HG02840 (cell line): ENCODE measurements around the gene SOCS2.
A peak's percentile ranks its signal among the peaks of the same experiment; 100 is the strongest.
"Not testable (repeated sequence)": the region's sequence is repeated elsewhere in the genome, so short reads cannot be mapped to it uniquely, and the experiment has no call there.

ENCODE experiments used
- ATAC-seq: cut with Tn5 transposase; IDR thresholded peaks from one replicate; pipeline ENCODE4 v1.9.1; 2021; ENCODE audit warnings: mild to moderate bottlenecking, moderate library complexity, moderate number of reproducible peaks; ENCODE audit not compliant: unreplicated experiment, low FRiP score

Gene SOCS2

GRCh38 chr12:93592641-93593406 is 20.3 kb downstream of the SOCS2 start:
- ATAC-seq = no peak

DNA sequence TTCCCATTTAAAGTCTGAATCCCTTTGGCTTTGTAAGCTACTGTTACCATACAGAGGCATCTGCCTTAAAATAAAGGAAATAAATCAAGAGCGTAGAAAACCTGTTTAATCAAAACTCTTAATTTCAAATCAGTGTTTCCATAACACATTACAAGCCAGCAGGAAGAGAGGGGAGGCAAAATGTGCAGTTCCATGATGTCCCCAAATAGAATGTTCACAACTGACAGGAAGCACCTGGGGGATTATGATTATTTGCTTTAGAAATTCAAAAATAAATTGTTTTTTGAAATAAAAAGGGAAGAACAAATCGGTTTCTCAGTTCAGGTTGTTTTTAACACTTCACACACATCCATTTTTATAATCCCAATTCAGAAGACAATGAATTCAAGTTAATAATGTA is 21.4 kb downstream of the SOCS2 start:
- ATAC-seq = no peak

DNA sequence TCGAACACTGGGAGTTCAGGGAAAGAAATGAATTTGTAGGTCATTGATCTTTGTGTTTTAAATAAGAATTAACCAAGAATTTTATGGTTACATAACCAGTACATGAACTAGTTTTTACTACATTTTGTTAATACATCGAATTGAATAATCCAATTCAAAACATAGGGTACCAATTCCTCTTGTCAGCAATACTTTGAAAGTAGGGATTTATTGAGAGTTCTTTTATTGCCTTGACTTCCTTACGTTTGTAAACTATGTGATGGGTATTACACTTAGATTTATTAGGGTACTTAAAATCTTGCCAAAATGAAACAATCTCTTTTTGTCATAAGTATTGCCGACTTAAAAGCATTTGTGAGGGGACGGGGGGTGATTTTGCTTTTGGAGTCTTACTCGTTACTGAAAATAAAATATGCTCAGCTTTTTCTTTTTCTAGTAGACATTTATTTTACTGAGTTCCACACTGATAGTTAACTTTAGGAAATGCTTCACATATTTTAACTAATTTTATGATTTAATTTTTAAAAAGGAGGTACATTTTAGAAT is 22.4 kb downstream of the SOCS2 start:
- no peak for ATAC-seq

DNA sequence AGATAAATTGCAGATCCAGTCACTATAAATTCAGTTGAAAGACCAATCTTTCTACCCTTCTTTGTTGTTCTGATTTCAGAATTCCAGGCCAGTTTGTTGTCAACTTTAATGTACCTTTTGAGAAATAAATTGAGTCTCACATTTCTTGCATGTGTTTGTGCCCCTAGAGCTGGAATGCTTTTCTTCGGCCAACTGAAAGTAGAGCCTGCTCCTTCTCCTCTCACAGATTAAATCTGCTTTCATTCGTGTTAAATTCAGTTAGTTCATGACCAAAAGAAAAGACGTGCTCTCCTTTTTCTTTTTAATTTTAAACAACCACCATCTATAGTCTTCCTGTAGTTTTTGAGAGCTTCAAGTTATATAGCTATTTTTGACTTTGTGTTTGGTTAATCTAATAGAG is 22.9 kb downstream of the SOCS2 start:
- ATAC-seq = no peak

DNA sequence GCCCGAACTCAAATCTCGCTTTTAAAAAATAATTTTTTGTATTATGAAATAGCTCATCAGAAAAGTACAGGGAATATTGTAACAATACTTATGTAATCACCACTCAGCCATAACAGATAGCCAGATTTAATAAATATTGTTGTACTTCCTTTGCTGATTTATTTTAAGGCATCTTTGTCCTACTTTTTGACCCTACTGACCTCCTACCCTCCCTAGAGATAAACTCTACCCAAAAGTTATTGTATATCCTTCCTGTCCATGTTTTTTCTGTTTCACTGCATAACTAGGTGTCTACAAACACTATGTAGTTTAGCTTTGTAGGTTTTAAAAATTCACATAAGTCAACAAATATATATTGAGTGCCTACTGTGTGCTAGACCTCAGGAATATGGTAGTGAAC is 25.1 kb downstream of the SOCS2 start:
- no peak for ATAC-seq

DNA sequence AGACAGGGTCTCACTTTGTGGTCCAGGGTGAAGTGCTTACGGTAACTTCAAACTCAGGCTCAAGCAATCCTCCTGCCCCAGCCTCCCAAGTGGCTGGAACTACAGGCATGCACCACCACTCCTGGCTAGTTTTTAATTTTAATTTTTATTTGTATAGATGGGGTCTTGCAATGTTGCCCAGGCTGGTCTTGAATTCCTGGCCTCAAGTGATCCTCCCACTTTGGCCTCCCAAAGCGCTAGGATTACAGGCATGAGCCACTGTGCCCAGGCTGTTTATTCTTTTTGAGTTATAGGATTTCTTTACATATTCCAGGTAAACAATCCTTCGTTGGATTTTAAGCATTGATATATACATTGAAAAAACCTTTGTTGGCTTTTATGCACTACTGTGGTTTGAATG is 26.7 kb downstream of the SOCS2 start:
- no peak for ATAC-seq

- ATAC-seq = no peak
Observed at GRCh38 chr12:93601591-93601990, 29.1 kb downstream of the SOCS2 start.

- ATAC-seq = no peak
Observed at GRCh38 chr12:93602897-93603668, 30.6 kb downstream of the SOCS2 start.

- ATAC-seq = no peak
Observed at GRCh38 chr12:93603762-93604161, 31.3 kb downstream of the SOCS2 start.

- no peak for ATAC-seq
Observed at GRCh38 chr12:93608313-93608712, 35.8 kb downstream of the SOCS2 start.

- ATAC-seq = no peak
Observed at GRCh38 chr12:93609281-93610192, 37.1 kb downstream of the SOCS2 start.

GRCh38 chr12:93612776-93613175 is 40.3 kb downstream of the SOCS2 start:
- ATAC-seq = no peak

DNA sequence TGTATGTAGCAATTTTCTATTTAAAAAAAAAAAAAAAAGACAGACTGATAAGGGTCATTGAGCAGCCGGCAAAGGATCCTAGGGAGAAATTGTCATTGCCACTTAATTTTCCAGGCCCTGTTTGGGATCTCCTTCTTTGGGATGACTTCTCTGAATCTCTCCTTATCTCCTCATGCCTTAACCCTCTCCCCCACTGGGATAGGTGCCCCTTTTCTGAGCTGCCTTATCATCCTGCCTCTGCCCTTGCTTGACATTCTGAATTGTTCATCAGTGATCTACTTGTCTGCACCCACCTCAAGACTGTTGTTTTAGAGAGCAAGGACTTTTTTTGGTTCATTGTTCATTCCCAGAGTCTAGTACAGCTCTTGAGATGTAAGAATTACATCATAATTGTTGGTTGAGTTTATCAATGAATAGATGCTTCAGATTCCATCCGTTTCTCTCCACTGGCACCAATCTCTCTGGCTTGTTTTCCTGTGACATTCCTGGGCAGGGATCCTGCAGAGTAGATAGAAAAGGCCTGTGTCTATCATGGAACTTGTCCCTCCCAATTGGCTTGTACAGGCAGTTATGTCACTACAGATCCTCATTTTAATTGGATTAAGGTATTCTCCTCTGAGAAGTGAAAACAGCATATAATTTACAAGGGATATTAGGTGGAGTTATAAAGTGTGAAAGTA is 42.6 kb downstream of the SOCS2 start:
- no peak for ATAC-seq

DNA sequence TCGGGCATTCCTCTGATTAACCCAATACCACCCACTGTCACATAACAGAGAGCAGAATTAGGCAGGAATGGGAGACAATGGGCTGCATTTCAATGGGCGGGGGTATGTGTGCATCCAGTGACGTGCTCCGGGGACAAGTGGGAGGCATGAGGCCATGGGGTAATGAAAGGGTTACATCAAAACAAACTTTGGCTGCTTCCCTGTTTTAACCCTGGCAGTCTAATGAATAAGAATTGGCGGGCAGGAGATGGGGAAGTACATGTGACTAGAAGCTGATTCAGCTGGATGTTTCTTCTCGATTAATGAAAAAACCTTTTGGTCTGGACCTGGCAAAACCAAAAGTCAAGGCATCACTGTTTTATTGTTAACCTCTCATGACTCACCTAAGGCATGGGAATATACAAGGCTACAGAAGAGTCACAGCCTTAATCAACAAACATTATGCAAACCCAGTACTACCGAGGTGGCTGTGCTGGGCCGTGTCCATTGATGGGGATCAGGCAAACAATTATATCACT is 44.2 kb downstream of the SOCS2 start:
- no peak for ATAC-seq

DNA sequence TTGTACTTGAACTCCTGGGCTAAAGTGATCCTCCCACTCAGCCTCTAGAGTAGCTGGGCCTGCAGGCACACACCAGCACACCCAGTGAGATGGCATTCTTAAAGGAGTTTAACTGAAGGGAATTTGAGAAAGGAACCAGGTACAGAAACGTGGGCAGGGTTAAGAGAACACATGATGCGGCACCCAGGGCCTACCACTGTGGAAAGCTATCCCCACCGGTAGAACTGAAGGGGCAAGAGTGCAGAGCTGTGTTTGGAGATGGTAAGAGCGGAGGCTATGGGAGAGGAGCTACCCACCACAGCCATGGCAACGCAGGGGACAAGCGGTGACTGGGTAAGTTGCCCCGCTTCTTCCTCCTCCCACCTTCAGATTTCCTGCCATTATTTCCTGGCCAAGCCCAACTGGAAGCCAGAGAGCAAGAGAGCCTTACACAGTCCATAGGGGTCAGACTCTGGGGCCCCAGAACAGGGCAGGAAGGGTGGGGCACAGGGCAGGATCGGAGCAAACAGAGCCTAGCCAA is 46.5 kb downstream of the SOCS2 start:
- no peak for ATAC-seq

- no peak for ATAC-seq
Observed at GRCh38 chr12:93621986-93622385, 49.5 kb downstream of the SOCS2 start.

GRCh38 chr12:93622485-93622884 is 50.0 kb downstream of the SOCS2 start:
- ATAC-seq = no peak

DNA sequence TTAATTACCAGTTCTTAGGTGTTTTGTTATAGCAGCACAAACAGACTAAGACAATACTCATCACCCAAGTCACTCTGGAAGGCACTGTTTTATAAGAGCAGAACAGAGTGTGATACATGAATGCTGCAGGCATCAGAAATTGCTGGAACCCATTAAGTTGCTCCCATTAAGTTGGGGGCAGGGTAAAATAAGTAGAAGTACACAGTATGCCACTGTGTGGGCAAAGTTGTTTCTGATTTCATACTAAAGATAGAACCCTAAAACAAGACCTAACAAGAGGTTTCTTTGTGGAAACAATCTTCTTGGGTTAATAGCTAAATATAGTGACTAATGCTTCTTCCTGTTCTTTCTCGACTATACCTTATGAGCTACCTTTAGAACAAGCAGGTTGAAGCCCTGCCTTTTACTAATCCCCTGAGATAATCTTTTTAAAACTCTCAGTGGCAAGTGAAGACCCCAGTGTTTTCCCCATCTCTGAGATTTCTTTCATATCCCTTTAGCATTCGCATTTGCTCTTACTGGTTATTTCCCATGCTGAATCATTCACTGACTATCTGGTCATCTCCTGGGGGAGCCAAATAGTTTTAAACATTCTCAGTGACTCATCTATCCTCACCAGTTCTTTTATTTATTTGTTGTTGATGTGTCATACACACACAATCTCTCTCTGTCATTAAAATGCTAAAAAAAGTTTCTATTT is 52.3 kb downstream of the SOCS2 start:
- ATAC-seq = peak; percentile 80

DNA sequence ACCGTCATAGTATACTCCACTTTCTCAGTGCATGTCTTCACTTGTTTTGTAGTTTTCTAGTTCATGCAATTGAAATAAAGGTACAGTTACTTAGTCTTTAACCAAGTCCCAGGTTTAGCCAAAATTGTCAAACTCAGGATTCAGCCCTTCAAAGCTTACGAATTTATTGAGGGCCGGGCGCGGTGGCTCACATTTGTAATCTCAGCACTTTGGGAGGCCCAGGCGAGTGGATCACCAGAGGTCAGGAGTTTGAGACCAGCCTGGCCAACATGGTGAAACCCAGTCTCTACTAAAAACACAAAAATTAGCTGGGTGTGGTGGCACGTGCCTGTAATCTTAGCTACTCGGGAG is 52.8 kb downstream of the SOCS2 start:
- ATAC-seq = not testable (repeated sequence)
